Endothelial cell of umbilical vein (primary cell): ENCODE results near the gene SLC11A2. TPM values are rescaled to one million over a fixed set of nuclear protein-coding genes. Genes with fewer than 3 reads are reported as not detected.

Source experiments
- BruUV-seq: library from RNA; stranded (reverse); fragments of 400-500 nt; replicated peaks from 2 replicates; lab custom pipeline; 2021; lab: Mats Ljungman, UMichigan
- CTCF ChIA-PET: fragments of 300-600, 350-600 bp; sonication (Branson Sonifier 250); formaldehyde crosslinking; loops from one replicate; lab custom pipeline; 2021; ENCODE audit warnings: antibody characterized with exemption, inconsistent platforms; lab: Charles Lee
- POLR2A ChIA-PET: fragments of 300-600, 350-600 bp; sonication (Branson Sonifier 250); formaldehyde crosslinking; loops from one replicate; lab custom pipeline; 2021; ENCODE audit warnings: antibody characterized with exemption, inconsistent platforms; lab: Charles Lee
- DNase-seq: peaks from one replicate; pipeline ENCODE4 v3.0.0-alpha.2; 2011; ENCODE audit warnings: low read depth, low spot score
- FAIRE-seq: peaks from 2 replicates; lab custom pipeline; 2011; peaks lifted over from hg19 to GRCh38; lab: Jason Lieb, UNC
- H2AFZ ChIP-seq: 2 replicates; pipeline ENCODE4 v1.6.0; 2012; ENCODE audit warnings: low read depth, low read length, control low read depth, inconsistent platforms
- H3K27ac ChIP-seq: 2 replicates; pipeline ENCODE4 v1.5.1; 2011; ENCODE audit warnings: low read depth, mild to moderate bottlenecking, control low read depth, low read length, moderate library complexity; ENCODE audit not compliant: insufficient read depth
- H3K27me3 ChIP-seq, 2 experiments: 2 replicates each; pipeline versions ENCODE4 v1.6.0 to v1.6.1; 2011; ENCODE audit warnings: low read length in 2 of 2, mixed read lengths in 1 of 2; ENCODE audit not compliant: control insufficient read depth in 2 of 2, insufficient read depth in 2 of 2
- H3K36me3 ChIP-seq, 2 experiments: 2 replicates in 1 of 2; 3 replicates in 1 of 2; pipeline ENCODE4 v1.5.1; 2011; ENCODE audit warnings: low read length in 2 of 2, mild to moderate bottlenecking in 1 of 2, moderate library complexity in 1 of 2; ENCODE audit not compliant: control insufficient read depth in 2 of 2, insufficient read depth in 2 of 2; ENCODE audit errors: extremely low read depth in 1 of 2
- H3K4me1 ChIP-seq: 3 replicates; pipeline ENCODE4 v1.5.1; 2011; ENCODE audit warnings: mild to moderate bottlenecking, low read length; ENCODE audit not compliant: control insufficient read depth, insufficient read depth; ENCODE audit errors: extremely low read depth
- H3K4me2 ChIP-seq: 2 replicates; pipeline ENCODE4 v1.6.1; 2011; ENCODE audit warnings: low read length, control low read depth, mixed read lengths; ENCODE audit not compliant: insufficient read depth
- H3K4me3 ChIP-seq, 3 experiments: fragments of 200-600 bp in 1 of 3; sonication (generic), shearing (Covaris generic) in 1 of 3; replicated peaks in 1 of 3; 2 replicates each; pipeline ENCODE4 v1.5.1; 2011 to 2016; ENCODE audit warnings: control low read depth in 3 of 3, low read length in 3 of 3, mild to moderate bottlenecking in 2 of 3, inconsistent platforms in 1 of 3, low read depth in 1 of 3, moderate library complexity in 1 of 3; ENCODE audit not compliant: insufficient read depth in 1 of 3
- H3K79me2 ChIP-seq: 2 replicates; pipeline ENCODE4 v1.6.0; 2012; ENCODE audit warnings: low read length, inconsistent platforms; ENCODE audit not compliant: control insufficient read depth, insufficient read depth
- H3K9ac ChIP-seq: replicated peaks from 2 replicates; pipeline ENCODE3; 2011; ENCODE audit warnings: low read length, control low read depth; ENCODE audit not compliant: insufficient read depth; ENCODE audit errors: extremely low read depth
- H3K9me1 ChIP-seq: replicated peaks from 3 replicates; pipeline ENCODE4 v1.6.0; 2011; ENCODE audit warnings: mild to moderate bottlenecking, low read length; ENCODE audit not compliant: control insufficient read depth, insufficient read depth; ENCODE audit errors: extremely low read depth
- H3K9me3 ChIP-seq: replicated peaks from 2 replicates; pipeline ENCODE4 v1.5.1; 2012; ENCODE audit warnings: low read length, inconsistent platforms; ENCODE audit not compliant: control insufficient read depth, insufficient read depth
- H4K20me1 ChIP-seq: replicated peaks from 2 replicates; pipeline ENCODE3; 2011; ENCODE audit warnings: mild to moderate bottlenecking, low read length; ENCODE audit not compliant: control insufficient read depth, insufficient read depth; ENCODE audit errors: extremely low read depth
- CTCF ChIP-seq, 2 donors: IDR thresholded peaks; 1 replicate in 1 of 2; 2 replicates in 1 of 2; pipeline ENCODE4 v1.5.1; 2011; ENCODE audit warnings: low read length in 2 of 2, mild to moderate bottlenecking in 2 of 2, moderate library complexity in 2 of 2, control low read depth in 1 of 2, inconsistent platforms in 1 of 2, low read depth in 1 of 2; ENCODE audit not compliant: insufficient read depth in 1 of 2; ENCODE audit errors: extremely low read depth in 1 of 2
- EZH2 ChIP-seq: IDR thresholded peaks from 2 replicates; pipeline ENCODE4 v1.6.1; 2012; ENCODE audit warnings: borderline replicate concordance, low read depth, mild to moderate bottlenecking, moderate library complexity, low read length, inconsistent platforms; ENCODE audit not compliant: severe bottlenecking
- FOS ChIP-seq: IDR thresholded peaks from 2 replicates; pipeline ENCODE4 v1.6.1; 2011; ENCODE audit warnings: mild to moderate bottlenecking, low read length, moderate library complexity, borderline replicate concordance; ENCODE audit not compliant: insufficient read depth
- GATA2 ChIP-seq: IDR thresholded peaks from 2 replicates; pipeline ENCODE4 v1.7.0; 2011; ENCODE audit warnings: low read depth, mild to moderate bottlenecking, moderate library complexity, mixed read lengths, low read length; ENCODE audit not compliant: insufficient read length, insufficient read depth
- JUN ChIP-seq: IDR thresholded peaks from 2 replicates; pipeline ENCODE4 v1.6.1; 2011; ENCODE audit warnings: borderline replicate concordance, low read depth; ENCODE audit not compliant: insufficient read length, insufficient read depth
- MAX ChIP-seq: IDR thresholded peaks from 2 replicates; pipeline ENCODE4 v1.6.1; 2011; ENCODE audit not compliant: insufficient read depth, insufficient read length
- MYC ChIP-seq: IDR thresholded peaks from one replicate; pipeline ENCODE4 v1.6.1; 2011; ENCODE audit warnings: mild to moderate bottlenecking, low read depth, low read length
- POLR2A ChIP-seq: IDR thresholded peaks from 2 replicates; pipeline ENCODE4 v1.6.1; 2012; ENCODE audit warnings: low read depth, mild to moderate bottlenecking, control low read depth, low read length
- POLR2AphosphoS5 ChIP-seq: IDR thresholded peaks from 2 replicates; pipeline ENCODE4 v1.6.1; 2012; ENCODE audit warnings: low read depth, mild to moderate bottlenecking, control low read depth, low read length, moderate library complexity; ENCODE audit not compliant: insufficient read depth
- dilution Hi-C: fragments of 300-500 bp; cut with MboI; formaldehyde crosslinking; loops from one replicate; pipeline ENCODE4 v1.15.0; 2019; ENCODE audit warnings: low sequenced_read_pairs; ENCODE audit not compliant: extremely low pct_ligation_motif_present
- intact Hi-C: fragments of 100-400 bp; cut with micrococcal nuclease; formaldehyde crosslinking; loops from one replicate; pipeline ENCODE4 v1.10.0; 2022
- polyA plus RNA-seq, 4 experiments: library from polyadenylated mRNA; depleted of rRNA in 3 of 4; stranded (reverse) in 3 of 4; unstranded in 1 of 4; fragments of >200 nt; gene quantifications; 2 replicates each; pipeline versions ENCODE4 v1.2.1 to v1.2.3, GENCODE V29; 2011 to 2012; ENCODE audit warnings: missing spikeins in 1 of 4
- total RNA-seq: library from RNA; stranded (reverse); gene quantifications from 2 replicates; pipeline ENCODE4 v1.2.3, GENCODE V29; 2021

The SLC11A2 gene
- total and polyA plus RNA-seq, 2 donors (not counting 3 experiments of a cell fraction or from before 2014, with no cell fraction given): 47.5 to 56.4 TPM

GRCh38 chr12:50948798-50949197, 77.4 kb downstream of the SLC11A2 start:
- no peak for FAIRE-seq
- no peak for DNase-seq
- H2AFZ ChIP-seq: no peak overlapping the region
- no peaks in the 10 kb centered on the region for H4K20me1 ChIP-seq
- intact Hi-C loops: no loop called here
- H3K36me3 ChIP-seq: no peaks in the 10 kb centered on the region
- no peaks in the 10 kb centered on the region for H3K27me3 ChIP-seq
- dilution Hi-C loops: no loop called here
- H3K9ac ChIP-seq: no peak overlapping the region
- no peak overlapping the region for H3K27ac ChIP-seq
- BruUV-seq: no TSS peak
- no peak overlapping the region for H3K4me2 ChIP-seq
- ChIA-PET CTCF (interaction anchor here (1.5 kb wide), 1 partner anchor 18 kb away, joined by 5 read pairs; no protein-coding TSS in a partner anchor), POLR2A (no interaction called here)
- H3K4me1 ChIP-seq: no peaks in the 10 kb centered on the region
- H3K79me2 ChIP-seq: no peaks in the 10 kb centered on the region
- H3K4me3 ChIP-seq: no peak overlapping the region
- H3K9me3 ChIP-seq: no peaks in the 10 kb centered on the region
- no peak for TF ChIP-seq EZH2
- TF ChIP-seq FOS: no peak
- TF ChIP-seq POLR2AphosphoS5: no peak
- TF ChIP-seq JUN: no peak
- TF ChIP-seq MYC: no peak
- TF ChIP-seq GATA2: no peak
- no peak for TF ChIP-seq CTCF (IDR thresholded peaks at IDR 0.05; ENCODE audit: extremely low read depth in 1 of 2, insufficient read depth in 1 of 2, low read depth in 1 of 2, low read length in 2 of 2)
- no peak for TF ChIP-seq POLR2A
- no peak for TF ChIP-seq MAX
- no peaks in the 10 kb centered on the region for H3K9me1 ChIP-seq
